SU-DHL-6 (cell line): ENCODE data around the gene RNF121.

Experiments used
- H2AFZ ChIP-seq: fragments of 200-600 bp; sonication (generic); 2 replicates; pipeline ENCODE4 v1.6.1; 2014; ENCODE audit warnings: low read depth, mild to moderate bottlenecking, moderate library complexity, mixed read lengths, antibody characterized with exemption, low read length; ENCODE audit not compliant: severe bottlenecking
- H3F3A ChIP-seq: fragments of 200-600 bp; shearing (Covaris generic); 2 replicates; pipeline ENCODE4 v1.6.0; 2016; ENCODE audit warnings: antibody characterized with exemption, mild to moderate bottlenecking; ENCODE audit not compliant: insufficient read depth
- H3K27ac ChIP-seq: fragments of 200-600 bp; sonication (generic); 2 replicates; pipeline ENCODE4 v1.5.1; 2016; ENCODE audit warnings: low read depth, mild to moderate bottlenecking, low read length, moderate library complexity, mixed read lengths
- H3K27me3 ChIP-seq: fragments of 200-600 bp; sonication (generic), shearing (Covaris generic); 2 replicates; pipeline ENCODE4 v1.6.0; 2014; ENCODE audit warnings: mild to moderate bottlenecking, low read length
- H3K36me3 ChIP-seq: fragments of 200-600 bp; sonication (generic); 2 replicates; pipeline ENCODE4 v1.6.1; 2014; ENCODE audit warnings: mild to moderate bottlenecking, low read length, mixed read lengths
- H3K4me2 ChIP-seq: fragments of 300-600, 200-600 bp; shearing (Covaris generic), sonication (generic); 2 replicates; pipeline ENCODE4 v1.6.0; 2014; ENCODE audit warnings: low read length, low read depth, mild to moderate bottlenecking; ENCODE audit not compliant: poor library complexity, severe bottlenecking
- H3K4me3 ChIP-seq: fragments of 200-600 bp; sonication (generic); 2 replicates; pipeline ENCODE4 v1.5.1; 2014; ENCODE audit warnings: antibody characterized with exemption, low read length, mild to moderate bottlenecking, mixed read lengths; ENCODE audit not compliant: insufficient read depth, poor library complexity, severe bottlenecking
- H3K79me2 ChIP-seq: fragments of 200-600 bp; sonication (generic); 2 replicates; pipeline ENCODE4 v1.6.1; 2014; ENCODE audit warnings: mild to moderate bottlenecking, low read length, moderate library complexity; ENCODE audit not compliant: insufficient read depth
- H3K9ac ChIP-seq: fragments of 200-600 bp; sonication (generic); 2 replicates; pipeline ENCODE4 v1.7.0; 2014; ENCODE audit warnings: mild to moderate bottlenecking, low read length
- H3K9me2 ChIP-seq: fragments of 200-600 bp; sonication (generic); replicated peaks from 2 replicates; pipeline ENCODE4 v1.6.1; 2014; ENCODE audit warnings: low read length; ENCODE audit not compliant: insufficient read depth
- H3K9me3 ChIP-seq: fragments of 200-600 bp; sonication (generic); 2 replicates; pipeline ENCODE4 v1.6.1; 2014; ENCODE audit warnings: low read length, mixed read lengths; ENCODE audit not compliant: insufficient read depth
- H4K20me1 ChIP-seq: fragments of 200-600 bp; sonication (generic); 2 replicates; pipeline ENCODE4 v1.6.1; 2014; ENCODE audit warnings: low read depth, mild to moderate bottlenecking, antibody characterized with exemption, low read length, moderate library complexity, mixed read lengths
- EZH2phosphoT487 ChIP-seq: fragments of 200-600 bp; sonication (generic), shearing (Covaris generic); conservative IDR thresholded peaks from 2 replicates; pipeline ENCODE4 v1.6.1; 2018; ENCODE audit warnings: mild to moderate bottlenecking, antibody characterized with exemption, low read length, moderate library complexity, mixed read lengths
- TF ChIP-seq, protein P1 (sequence below): fragments of 200-600 bp; sonication (generic); IDR thresholded peaks from one replicate; pipeline ENCODE4 v1.5.1; 2017; ENCODE audit warnings: antibody characterized with exemption, mild to moderate bottlenecking, low read length, moderate library complexity; ENCODE audit not compliant: insufficient read depth, poor library complexity, severe bottlenecking

The RNF121 gene

DNA sequence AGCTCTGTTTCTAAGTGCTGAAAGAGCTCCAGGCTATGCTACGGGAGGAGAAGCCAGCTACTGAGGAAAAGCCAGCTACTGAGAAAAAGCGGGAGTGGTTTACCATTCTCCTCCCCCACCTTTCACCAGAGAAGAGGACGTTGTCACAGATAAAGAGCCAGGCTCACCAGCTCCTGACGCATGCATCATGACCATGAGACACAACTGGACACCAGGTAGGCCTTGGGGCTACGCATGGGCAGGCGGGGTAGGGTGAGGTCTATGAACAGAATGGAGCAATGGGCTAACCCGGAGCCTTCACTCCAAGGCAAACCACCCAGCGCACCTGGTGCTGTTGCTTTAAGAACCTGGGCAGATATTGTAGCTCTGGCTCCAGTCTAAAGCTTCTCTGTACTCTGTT lies 71.0 kb downstream of the RNF121 start:
- TF ChIP-seq, protein P1, sequence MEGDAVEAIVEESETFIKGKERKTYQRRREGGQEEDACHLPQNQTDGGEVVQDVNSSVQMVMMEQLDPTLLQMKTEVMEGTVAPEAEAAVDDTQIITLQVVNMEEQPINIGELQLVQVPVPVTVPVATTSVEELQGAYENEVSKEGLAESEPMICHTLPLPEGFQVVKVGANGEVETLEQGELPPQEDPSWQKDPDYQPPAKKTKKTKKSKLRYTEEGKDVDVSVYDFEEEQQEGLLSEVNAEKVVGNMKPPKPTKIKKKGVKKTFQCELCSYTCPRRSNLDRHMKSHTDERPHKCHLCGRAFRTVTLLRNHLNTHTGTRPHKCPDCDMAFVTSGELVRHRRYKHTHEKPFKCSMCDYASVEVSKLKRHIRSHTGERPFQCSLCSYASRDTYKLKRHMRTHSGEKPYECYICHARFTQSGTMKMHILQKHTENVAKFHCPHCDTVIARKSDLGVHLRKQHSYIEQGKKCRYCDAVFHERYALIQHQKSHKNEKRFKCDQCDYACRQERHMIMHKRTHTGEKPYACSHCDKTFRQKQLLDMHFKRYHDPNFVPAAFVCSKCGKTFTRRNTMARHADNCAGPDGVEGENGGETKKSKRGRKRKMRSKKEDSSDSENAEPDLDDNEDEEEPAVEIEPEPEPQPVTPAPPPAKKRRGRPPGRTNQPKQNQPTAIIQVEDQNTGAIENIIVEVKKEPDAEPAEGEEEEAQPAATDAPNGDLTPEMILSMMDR, result no peak
- no peak for TF ChIP-seq EZH2phosphoT487
- no peaks in the 10 kb centered on the region for H3K9me3 ChIP-seq
- H3K36me3 ChIP-seq, result no peaks in the 10 kb centered on the region
- H3K4me3 ChIP-seq, result no peak overlapping the region
- H3K79me2 ChIP-seq, result no peaks in the 10 kb centered on the region
- no peaks in the 10 kb centered on the region for H3K9me2 ChIP-seq
- H2AFZ ChIP-seq, result no peak overlapping the region
- H3K4me2 ChIP-seq, result no peak overlapping the region
- H3F3A ChIP-seq, result 0 out of 2 replicates have a peak, but pooled peaks cover 10% of the 10 kb centered on the region
- no peaks in the 10 kb centered on the region for H3K27me3 ChIP-seq
- H3K27ac ChIP-seq, result no peak overlapping the region
- no peak overlapping the region for H3K9ac ChIP-seq
- H4K20me1 ChIP-seq, result no peaks in the 10 kb centered on the region

DNA sequence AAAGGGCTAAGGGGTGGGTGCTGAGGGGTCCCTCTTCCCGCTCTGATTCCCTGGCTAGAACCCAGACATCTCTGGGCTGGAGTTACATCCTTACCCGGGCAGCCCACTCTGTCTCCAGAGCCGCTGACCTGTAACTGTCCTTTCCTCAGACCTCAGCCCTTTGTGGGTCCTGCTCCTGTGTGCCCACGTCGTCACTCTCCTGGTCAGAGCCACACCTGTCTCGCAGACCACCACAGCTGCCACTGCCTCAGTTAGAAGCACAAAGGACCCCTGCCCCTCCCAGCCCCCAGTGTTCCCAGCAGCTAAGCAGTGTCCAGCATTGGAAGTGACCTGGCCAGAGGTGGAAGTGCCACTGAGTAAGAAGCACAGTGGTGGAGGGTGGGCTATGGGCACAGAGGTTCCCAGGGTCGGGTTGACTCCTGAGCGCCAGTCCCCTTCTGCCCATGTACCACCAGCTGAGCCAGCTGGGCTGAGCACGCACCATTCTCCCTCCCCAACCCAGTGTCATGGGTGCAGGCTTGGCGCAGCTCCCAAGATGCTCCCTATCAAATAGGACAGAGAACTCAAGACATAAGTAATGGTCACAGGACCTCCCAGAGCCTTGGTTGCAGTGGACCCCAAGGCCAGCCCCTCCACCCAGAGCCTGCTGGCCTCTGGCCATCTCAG lies 71.5 kb downstream of the RNF121 start:
- no peak overlapping the region for H3K4me3 ChIP-seq
- H3K9me3 ChIP-seq, result no peaks in the 10 kb centered on the region
- H3F3A ChIP-seq, result 0 out of 2 replicates have a peak, but pooled peaks cover 10% of the 10 kb centered on the region
- H3K9me2 ChIP-seq, result no peaks in the 10 kb centered on the region
- no peaks in the 10 kb centered on the region for H4K20me1 ChIP-seq
- TF ChIP-seq EZH2phosphoT487, result no peak
- TF ChIP-seq, protein P1, result no peak
- no peak overlapping the region for H3K9ac ChIP-seq
- H2AFZ ChIP-seq, result no peak overlapping the region
- H3K27me3 ChIP-seq, result no peaks in the 10 kb centered on the region
- H3K4me2 ChIP-seq, result no peak overlapping the region
- no peaks in the 10 kb centered on the region for H3K36me3 ChIP-seq
- H3K79me2 ChIP-seq, result no peaks in the 10 kb centered on the region
- no peak overlapping the region for H3K27ac ChIP-seq

DNA sequence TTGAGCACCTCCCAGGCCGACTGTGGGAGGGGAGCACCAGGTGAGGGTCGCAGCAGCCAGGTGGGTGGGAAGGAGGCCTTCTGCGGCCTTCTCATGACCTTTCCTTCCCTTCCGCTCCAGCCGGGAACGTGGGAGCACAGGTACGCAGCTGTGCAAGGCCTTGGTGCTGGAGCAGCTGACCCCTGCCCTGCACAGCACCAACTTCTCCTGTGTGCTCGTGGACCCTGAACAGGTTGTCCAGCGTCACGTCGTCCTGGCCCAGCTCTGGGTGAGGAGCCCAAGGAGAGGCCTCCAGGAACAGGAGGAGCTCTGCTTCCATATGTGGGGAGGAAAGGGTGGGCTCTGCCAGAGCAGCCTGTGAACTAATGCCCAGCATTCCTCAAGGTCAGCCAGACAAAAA lies 72.4 kb downstream of the RNF121 start:
- H3K36me3 ChIP-seq, result no peaks in the 10 kb centered on the region

DNA sequence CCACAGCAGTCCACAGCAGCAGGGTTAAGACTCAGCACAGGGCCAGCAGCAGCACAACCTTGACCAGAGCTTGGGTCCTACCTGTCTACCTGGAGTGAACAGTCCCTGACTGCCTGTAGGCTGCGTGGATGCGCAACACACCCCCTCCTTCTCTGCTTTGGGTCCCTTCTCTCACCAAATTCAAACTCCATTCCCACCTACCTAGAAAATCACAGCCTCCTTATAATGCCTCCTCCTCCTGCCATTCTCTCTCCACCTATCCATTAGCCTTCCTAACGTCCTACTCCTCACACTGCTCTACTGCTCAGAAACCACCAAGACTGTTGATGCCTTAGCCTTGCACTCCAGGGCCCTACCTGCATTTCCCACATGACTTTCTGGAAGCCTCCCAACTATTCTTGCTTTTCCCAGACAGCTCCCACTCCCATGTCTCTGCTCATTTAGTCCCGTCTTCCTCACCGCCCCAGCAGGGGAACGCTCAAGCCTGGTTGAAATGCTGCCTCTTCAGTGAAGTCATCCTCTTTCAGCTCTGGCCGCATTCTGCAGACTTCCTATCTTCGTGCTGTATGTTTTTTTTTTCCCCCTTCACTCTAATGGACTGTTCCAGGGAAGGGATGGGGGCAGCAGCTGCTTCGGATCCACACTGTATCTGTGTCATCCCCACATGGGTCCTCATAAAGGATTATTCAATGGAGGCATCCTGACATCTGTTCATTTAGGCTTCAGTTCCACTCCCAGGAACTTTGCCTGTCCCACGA lies 73.2 kb downstream of the RNF121 start:
- Histone ChIP-seq H3K27me3 (no peaks in the 10 kb centered on the region), H3F3A (0 out of 2 replicates have a peak, but pooled peaks cover 10% of the 10 kb centered on the region), H2AFZ (no peak overlapping the region), H3K4me3 (no peak overlapping the region), H3K79me2 (no peaks in the 10 kb centered on the region), H3K27ac (no peak overlapping the region), H3K9ac (no peak overlapping the region), H3K9me3 (no peaks in the 10 kb centered on the region), H3K9me2 (no peaks in the 10 kb centered on the region), H4K20me1 (no peaks in the 10 kb centered on the region), H3K36me3 (no peaks in the 10 kb centered on the region), H3K4me2 (no peak overlapping the region)
- no peak for TF ChIP-seq EZH2phosphoT487
- TF ChIP-seq, protein P1, result no peak

More for the DNA sequence above, 72.4 kb downstream of the RNF121 start:
- Histone ChIP-seq H3K4me3 (no peak overlapping the region), H4K20me1 (no peaks in the 10 kb centered on the region), H3F3A (0 out of 2 replicates have a peak, but pooled peaks cover 10% of the 10 kb centered on the region), H3K27me3 (no peaks in the 10 kb centered on the region), H3K27ac (no peak overlapping the region), H3K4me2 (no peak overlapping the region), H3K79me2 (no peaks in the 10 kb centered on the region), H3K9me3 (no peaks in the 10 kb centered on the region), H3K9ac (no peak overlapping the region), H2AFZ (no peak overlapping the region), H3K9me2 (no peaks in the 10 kb centered on the region)
- no peak for TF ChIP-seq EZH2phosphoT487
